NCI-H2029 (cell line): ENCODE data around the gene RAPGEF1.

ENCODE experiments used
- DNase-seq: peaks from one replicate; lab custom pipeline; 2025; lab: John Stamatoyannopoulos, UW

RAPGEF1 gene

GRCh38 chr9:131752231-131752884 lies 12.5 kb upstream of the RAPGEF1 start:
- DNase-seq, result no peak

- DNase-seq, result no peak
Observed at GRCh38 chr9:131748411-131748955, 8.6 kb upstream of the RAPGEF1 start.

DNA sequence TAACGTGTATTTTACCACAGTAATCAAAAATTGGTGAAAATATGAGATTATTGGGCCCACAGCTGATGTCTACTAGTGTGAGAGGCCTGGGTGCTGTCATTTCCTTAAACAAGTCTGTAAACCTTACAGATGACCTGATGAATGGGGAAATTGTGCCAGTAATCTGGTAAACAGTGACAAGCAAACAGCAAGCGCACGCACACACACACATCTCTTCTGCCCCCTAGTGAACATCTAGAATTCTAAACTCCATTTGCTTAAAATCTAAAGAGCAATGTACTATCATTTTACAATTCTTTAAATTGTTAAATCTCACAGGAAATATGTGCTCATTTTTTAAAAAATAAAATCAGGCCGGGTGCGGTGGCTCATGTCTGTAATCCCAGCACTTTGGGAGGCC lies 7.5 kb upstream of the RAPGEF1 start:
- peak; percentile 73 for DNase-seq

- no peak for DNase-seq
Observed at GRCh38 chr9:131745610-131746009, 5.7 kb upstream of the RAPGEF1 start.

DNA sequence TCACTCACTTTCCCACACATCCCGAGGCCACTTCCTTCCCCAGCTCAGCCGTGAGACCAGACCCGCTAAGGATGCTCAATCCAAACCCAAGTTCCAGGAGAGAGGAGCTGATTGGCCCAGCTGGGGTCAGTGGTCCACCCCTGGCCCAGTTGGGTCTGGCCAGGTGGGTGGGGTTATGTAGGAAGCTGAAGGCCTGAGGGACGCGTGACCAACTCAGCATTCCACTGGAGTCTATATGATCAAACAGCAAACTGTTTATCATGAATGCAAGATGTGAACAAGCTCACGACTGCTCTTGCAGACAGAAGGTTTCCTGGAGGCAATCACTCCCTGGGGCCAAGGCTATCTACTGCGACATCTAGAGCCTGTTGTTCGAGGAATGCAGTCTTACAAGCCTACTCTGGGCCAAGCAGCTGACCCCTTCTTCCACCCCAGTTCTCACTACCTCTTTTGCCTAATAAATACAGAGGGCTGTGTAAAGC lies 4.9 kb upstream of the RAPGEF1 start:
- no peak for DNase-seq

GRCh38 chr9:131744171-131744719 lies 4.4 kb upstream of the RAPGEF1 start:
- DNase-seq, result peak; percentile 62

DNA sequence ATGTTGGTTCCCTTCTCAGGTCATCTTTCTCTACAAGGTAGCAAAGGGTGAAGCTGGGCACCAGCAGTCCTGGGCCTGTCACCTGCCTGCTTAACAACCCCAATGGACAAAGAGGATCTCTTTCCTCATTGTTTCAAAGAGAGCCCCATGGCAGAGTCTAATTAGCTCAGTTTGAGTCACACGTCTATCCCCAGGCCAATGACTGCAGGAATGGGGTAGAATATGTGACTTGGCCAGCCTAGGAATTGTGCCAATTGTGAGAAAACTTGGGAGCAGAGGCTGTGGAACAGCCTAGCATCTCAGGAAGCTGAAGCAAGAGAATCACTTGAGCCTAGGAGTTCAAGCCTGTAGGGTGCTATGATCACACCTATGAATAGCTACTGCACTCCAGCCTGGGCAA lies 3.6 kb upstream of the RAPGEF1 start:
- no peak for DNase-seq

GRCh38 chr9:131743096-131743495 lies 3.2 kb upstream of the RAPGEF1 start:
- DNase-seq, result no peak

DNA sequence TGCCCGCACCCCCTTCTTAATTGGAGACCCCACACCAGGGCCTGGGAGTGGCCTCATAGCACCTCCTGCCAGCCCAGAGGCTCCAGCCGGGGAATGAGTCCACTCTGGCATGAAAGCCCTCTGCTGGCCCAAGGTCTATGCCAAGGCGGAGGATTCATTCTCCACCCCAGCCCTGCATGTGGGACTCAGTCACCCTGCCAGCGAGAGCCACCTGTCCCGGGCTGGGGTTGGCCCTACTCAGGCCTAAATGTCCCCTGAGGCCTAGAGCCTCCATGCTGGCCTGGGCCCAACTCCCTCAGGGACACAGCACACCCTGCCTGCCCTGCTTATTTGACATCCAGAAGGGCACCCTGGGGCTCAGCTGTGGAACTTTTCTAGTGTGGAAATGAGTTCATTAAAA lies 1.0 kb upstream of the RAPGEF1 start:
- DNase-seq, result no peak

- no peak for DNase-seq
Observed at GRCh38 chr9:131739133-131739958, 530 bp downstream of the RAPGEF1 start.

DNA sequence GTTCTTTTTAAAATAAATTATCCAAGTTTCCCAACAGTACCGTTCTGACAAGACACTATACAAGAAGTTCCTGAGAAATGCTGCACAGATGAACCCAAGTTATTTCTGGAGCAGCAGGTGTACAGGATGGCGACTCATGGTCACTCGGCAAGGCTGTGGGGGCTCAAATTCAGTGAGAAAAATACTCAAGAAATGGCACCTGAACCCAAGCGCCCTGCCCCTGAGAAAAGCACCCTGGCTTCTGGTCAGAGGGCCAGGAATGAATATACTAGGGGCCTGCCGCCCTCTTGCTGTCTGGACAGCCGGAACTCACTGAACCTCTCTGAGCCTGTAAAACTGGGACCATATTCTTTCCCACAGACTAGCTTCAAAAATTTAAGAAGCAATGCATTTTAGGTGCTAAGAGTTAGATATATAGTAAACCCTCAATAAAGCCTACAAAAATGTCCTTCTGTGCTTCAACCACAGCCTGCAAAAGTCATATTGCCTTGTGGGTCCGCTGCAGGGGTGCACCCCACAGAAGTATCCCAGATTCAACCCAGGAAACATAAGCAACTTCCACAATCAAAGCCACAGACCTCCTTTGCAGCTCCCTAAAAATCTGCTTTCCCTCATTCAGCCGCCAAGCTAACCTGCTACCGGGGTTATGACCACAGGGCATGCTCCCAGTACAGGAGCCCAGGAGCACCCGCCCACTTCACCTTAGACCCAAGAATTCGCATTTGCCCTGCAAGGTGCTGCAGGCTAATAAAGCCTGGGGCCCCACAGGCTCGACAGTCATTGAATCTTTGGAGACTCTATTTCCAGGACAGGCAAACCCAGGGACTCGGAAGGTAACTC lies 1.4 kb downstream of the RAPGEF1 start:
- DNase-seq, result no peak

- no peak for DNase-seq
Observed at GRCh38 chr9:131737426-131737825, 2.5 kb downstream of the RAPGEF1 start.

- no peak for DNase-seq
Observed at GRCh38 chr9:131736431-131736830, 3.4 kb downstream of the RAPGEF1 start.

DNA sequence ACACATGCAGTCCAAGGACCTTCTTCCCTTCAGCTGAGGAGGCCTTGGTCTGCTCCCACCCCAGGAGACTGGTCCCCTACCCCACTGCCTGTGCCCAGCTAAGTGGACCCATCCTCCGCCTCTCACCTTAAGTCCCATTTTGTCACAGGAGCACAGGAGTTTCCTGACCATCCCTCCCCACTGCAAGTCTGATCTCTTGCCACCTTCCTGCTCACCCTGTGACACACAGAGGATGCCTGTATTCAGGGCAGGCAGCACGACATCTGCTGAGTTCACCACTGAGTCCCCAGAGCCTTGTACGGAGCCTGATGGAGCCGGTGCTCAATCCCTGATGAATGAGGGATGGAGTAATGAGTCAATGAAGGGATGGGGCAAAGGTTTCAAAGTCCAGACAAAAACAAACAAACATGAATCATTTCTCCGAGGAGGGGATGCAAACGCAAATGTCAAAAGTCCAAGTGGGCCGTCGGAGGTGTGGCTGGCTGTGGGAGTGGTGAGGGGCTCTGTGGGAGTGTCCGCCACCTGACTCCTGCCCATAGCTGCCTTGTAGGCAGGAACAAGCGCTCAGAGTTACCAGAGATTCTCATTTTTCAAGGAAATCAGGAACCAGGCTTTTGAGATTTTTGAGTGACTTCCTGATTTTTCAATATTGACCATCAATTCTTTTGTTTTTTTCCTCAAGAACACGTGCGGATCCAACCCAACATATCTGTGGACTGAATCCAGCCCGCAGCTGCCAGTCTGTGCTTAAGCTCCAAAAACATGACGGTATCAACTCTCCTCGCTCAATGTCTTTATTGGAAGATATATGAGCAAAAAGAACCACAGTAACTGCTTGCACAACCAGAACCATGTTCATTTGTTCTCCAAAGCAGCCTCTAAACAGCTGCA lies 4.4 kb downstream of the RAPGEF1 start:
- DNase-seq, result no peak

GRCh38 chr9:131734781-131735180 lies 5.1 kb downstream of the RAPGEF1 start:
- no peak for DNase-seq

- DNase-seq, result peak; percentile 69
Observed at GRCh38 chr9:131734165-131734610, 5.7 kb downstream of the RAPGEF1 start.

DNA sequence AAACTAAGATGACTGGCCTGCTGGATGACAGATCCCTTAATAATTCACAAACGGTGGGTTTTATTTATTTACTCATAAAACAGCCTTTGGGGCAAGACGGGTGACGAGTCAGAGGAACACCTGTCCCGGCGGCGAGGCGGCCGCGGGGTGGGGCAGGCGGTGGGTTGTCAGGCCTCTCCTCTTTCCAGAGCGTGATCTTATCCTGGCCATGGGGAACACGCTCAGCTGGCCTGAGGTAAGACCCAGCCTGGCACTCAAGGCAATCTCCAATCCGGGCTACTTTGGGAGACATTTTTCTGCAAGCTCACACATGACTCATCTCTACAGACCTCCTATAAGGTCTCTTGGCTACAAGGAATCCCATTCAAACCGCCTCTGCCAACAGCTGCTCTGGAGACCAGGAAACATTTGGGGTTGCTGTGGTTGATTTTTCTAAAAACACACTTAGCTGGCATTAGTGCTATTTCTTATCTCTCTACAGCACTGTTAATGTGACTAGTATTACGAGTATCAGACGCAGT lies 6.3 kb downstream of the RAPGEF1 start:
- DNase-seq, result peak; percentile 59

GRCh38 chr9:131732636-131733289 lies 7.1 kb downstream of the RAPGEF1 start:
- DNase-seq, result no peak

DNA sequence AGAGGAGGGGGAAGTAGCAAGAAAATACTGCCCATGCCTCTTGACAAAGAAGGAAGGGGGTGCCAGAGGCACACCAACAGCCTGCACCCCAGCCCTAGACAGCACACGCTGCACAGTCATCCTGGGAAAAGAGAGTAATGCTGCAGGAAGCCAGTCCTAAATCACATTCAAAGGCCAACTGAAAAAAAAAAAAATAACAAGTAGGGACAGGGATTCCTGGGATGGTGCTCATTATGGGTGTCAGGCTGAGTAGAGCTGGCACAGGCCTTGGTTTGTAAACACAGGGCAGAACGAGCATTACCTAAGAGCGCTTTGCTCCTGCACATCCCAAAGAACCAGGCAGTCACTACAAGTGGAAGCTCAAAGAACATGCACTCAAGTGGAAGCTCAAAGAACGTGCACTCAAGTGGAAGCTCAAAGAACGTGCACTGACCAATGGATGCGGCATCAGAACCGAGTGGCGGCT lies 7.8 kb downstream of the RAPGEF1 start:
- DNase-seq, result peak; percentile 94

DNA sequence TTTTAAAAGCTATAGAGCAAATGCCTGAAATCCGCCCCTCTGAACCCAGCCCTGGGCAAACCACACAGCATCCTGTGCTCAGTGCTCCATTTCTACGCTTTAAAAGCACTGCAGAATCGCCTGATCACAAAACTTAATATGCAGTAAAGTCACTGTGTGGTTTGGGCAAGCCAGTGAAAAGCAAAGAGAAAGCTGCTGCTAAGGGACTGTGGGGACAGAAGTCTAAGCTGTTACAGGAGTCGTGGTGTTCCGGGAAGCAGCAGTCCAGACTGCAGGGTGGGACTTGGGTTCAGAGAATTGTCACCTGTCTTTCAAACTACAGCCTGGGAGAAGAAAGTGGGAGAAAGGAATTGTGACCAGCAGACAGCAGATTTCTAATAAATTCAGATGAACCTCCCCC lies 8.2 kb downstream of the RAPGEF1 start:
- DNase-seq, result no peak
